Heart right ventricle (tissue), 16 donors: ENCODE measurements around the gene CAMK2A. TPM values are rescaled to one million over a fixed set of nuclear protein-coding genes. Genes with fewer than 3 reads are reported as not detected.

Source experiments
- ATAC-seq, 8 donors: fragments of 200-7000 bp; cut with Tn5 transposase; one replicate each; pipeline ENCODE4 v1.9.1; 2020; ENCODE audit warnings: mild to moderate bottlenecking in 8 of 8, moderate library complexity in 8 of 8, moderate number of reproducible peaks in 1 of 8
- DNase-seq, 2 donors: peaks; one replicate each; pipeline ENCODE4 v3.0.0-alpha.2; 2020
- H3K27ac ChIP-seq, 10 donors: fragments of 200-600 bp; sonication (generic) in 2 of 10; one replicate each; pipeline versions ENCODE4 v1.5.0 to v1.8.0; 2020 to 2022; ENCODE audit warnings: mild to moderate bottlenecking in 3 of 10
- H3K27me3 ChIP-seq, 7 donors: fragments of 200-600 bp; one replicate each; pipeline ENCODE4 v1.8.0; 2021 to 2022; ENCODE audit warnings: mild to moderate bottlenecking in 2 of 7
- H3K36me3 ChIP-seq, 9 donors: fragments of 200-600 bp; sonication (generic) in 1 of 9; one replicate each; pipeline versions ENCODE4 v1.5.0 to v1.8.0; 2020 to 2022; ENCODE audit warnings: mild to moderate bottlenecking in 2 of 9
- H3K4me1 ChIP-seq, 9 donors: fragments of 200-600 bp; sonication (generic) in 1 of 9; one replicate each; pipeline versions ENCODE4 v1.5.0 to v1.8.0; 2020 to 2022; ENCODE audit warnings: mild to moderate bottlenecking in 4 of 9
- H3K4me3 ChIP-seq, 10 donors: fragments of 200-600 bp; sonication (generic) in 2 of 10; one replicate each; pipeline versions ENCODE4 v1.5.0 to v1.8.0; 2020 to 2022; ENCODE audit warnings: mild to moderate bottlenecking in 7 of 10, moderate library complexity in 2 of 10
- H3K9me3 ChIP-seq, 11 donors: fragments of 200-600 bp in 10 of 11; sonication (generic) in 2 of 11; one replicate each; pipeline versions ENCODE4 v1.5.0 to v1.8.0; 2013 to 2022; ENCODE audit warnings: mild to moderate bottlenecking in 2 of 11, control low read depth in 1 of 11, moderate library complexity in 1 of 11
- CTCF ChIP-seq, 9 donors: fragments of 200-600 bp; sonication (generic) in 2 of 9; IDR thresholded peaks; one replicate each; pipeline versions ENCODE4 v1.5.0 to v1.8.0; 2021 to 2022; ENCODE audit warnings: antibody characterized with exemption in 9 of 9, mild to moderate bottlenecking in 5 of 9, moderate library complexity in 1 of 9
- WGBS, 2 donors: extraction: QIAGEN DNeasy Blood & Tissue Kit; methylation state at CpG; one replicate each; pipeline ENCODE4 v1.1.7; 2013; ENCODE audit warnings: inconsistent platforms in 1 of 2; 5-methylcytosine and 5-hydroxymethylcytosine counted together
- intact Hi-C, 10 donors: fragments of 100-400 bp; cut with DNase I; formaldehyde crosslinking; loops; one replicate each; pipeline versions ENCODE4 v1.11.1 to v1.14.2; 2022
- polyA plus RNA-seq, 2 donors: library from polyadenylated mRNA; stranded (reverse); fragments of 200-250 nt; gene quantifications; one replicate each; pipeline ENCODE4 v1.2.3, GENCODE V29; 2013
- total RNA-seq, 10 donors: library from RNA; stranded (reverse); fragmentation: NEBNext Ultra II Directional in 3 of 10; extraction: Animal tissue kit (Norgen Biotek cat#: 25700) in 3 of 10; gene quantifications; one replicate each; pipeline versions ENCODE4 v1.2.1 to v1.2.4, GENCODE V29; 2021 to 2023
- donor health status: Arrhythmogenic right ventricular cardiomyopathy.
- donor health status: ischemic (EF 13 %, LVEDD 7.1; RV severe dilation, severe dysfunction).
- donor health status: healthy with polysubstance abuse.
- donor health status: DM: no; HTN: yes; CAD: no.
- donor health status: DM: no; HTN: no; CAD: no.
- donor health status: ischemic (EF 25% LVEDD 6.9; RV normal size, moderate dysfunction).
- donor health status: ischemic (EF 25% LVEDD 5.7; RV mildly dilated, moderate dysfunction).
- donor health status: healthy.
- donor health status: DM: yes; HTN: yes; CAD: no.
- donor health status: Ischemic cardiomyopathy.
- donor health status: ischemic (EF 35%, LVEDD 5.7; RV mildly dilated, moderate dysfunction).
- donor health status: nonischemic (EF 11% LVEDD 7.7; RV severe dilation, severe dysfunction).
- donor health status: DM: yes; HTN: yes; CAD: no.
- donor health status: PGD.
- donor health status: ischemic (EF 29% LVEDD 5.4; RV normal size, mild dysfunction).
- donor health status: nonischemic (EF 23%, LVEDD 6.1; RV moderate dilation, normal function).

CAMK2A gene
- total and polyA plus RNA-seq, 12 donors, result 1.2 to 25.7 (median 17.9) TPM

- intact Hi-C loops, result no loop called here
- TF ChIP-seq CTCF (IDR thresholded peaks at IDR 0.05), result no peak
- Histone ChIP-seq H3K36me3 (no peaks in the 10 kb centered on the region), H3K9me3 (peaks cover 0 to 3% (median 0%) of the 10 kb centered on the region in 11 donors), H3K27ac (no peak overlapping the region), H3K4me3 (no peak overlapping the region), H3K4me1 (peaks cover 0 to 16% (median 9%) of the 10 kb centered on the region in 9 donors), H3K27me3 (no peaks in the 10 kb centered on the region)
- 92 to 94% methylated on average over 3 of the region's 3 CpGs for WGBS, 2 donors
- ATAC-seq (no peak), DNase-seq (no peak)
These were observed 26.7 kb upstream of the CAMK2A start for GRCh38 chr5:150316320-150316719.

- Histone ChIP-seq H3K9me3 (no peaks in the 10 kb centered on the region), H3K27ac (no peak overlapping the region), H3K36me3 (no peaks in the 10 kb centered on the region), H3K4me1 (peaks cover 0 to 12% (median 4%) of the 10 kb centered on the region in 9 donors), H3K4me3 (no peak overlapping the region), H3K27me3 (no peaks in the 10 kb centered on the region)
- no peak for TF ChIP-seq CTCF (IDR thresholded peaks at IDR 0.05)
- ATAC-seq (no peak), DNase-seq (no peak)
- intact Hi-C loops, result no loop called here
- 92 to 94% methylated on average over 4 of the region's 4 CpGs for WGBS, 2 donors
These were observed 25.7 kb upstream of the CAMK2A start for GRCh38 chr5:150315245-150315644.

GRCh38 chr5:150313921-150314716 is 24.5 kb upstream of the CAMK2A start:
- no peak overlapping the region for H3K4me3 ChIP-seq
- TF ChIP-seq CTCF (IDR thresholded peaks at IDR 0.05), result no peak
- H3K4me1 ChIP-seq, result peaks cover 0 to 8% (median 0%) of the 10 kb centered on the region in 9 donors
- intact Hi-C loops, result no loop called here
- no peaks in the 10 kb centered on the region for H3K9me3 ChIP-seq
- WGBS, 2 donors, result 50 to 74% methylated on average over 6 of the region's 6 CpGs
- ATAC-seq (no peak), DNase-seq (no peak)
- no peak overlapping the region for H3K27ac ChIP-seq
- peaks cover 0 to 5% (median 0%) of the 10 kb centered on the region in 7 donors for H3K27me3 ChIP-seq
- no peaks in the 10 kb centered on the region for H3K36me3 ChIP-seq

GRCh38 chr5:150313501-150313900 is 23.9 kb upstream of the CAMK2A start:
- 86 to 91% methylated on average over 6 of the region's 6 CpGs for WGBS, 2 donors
- intact Hi-C loops, result no loop called here
- no peak for DNase-seq
- Histone ChIP-seq H3K27me3 (peaks cover 0 to 5% (median 0%) of the 10 kb centered on the region in 7 donors), H3K4me3 (no peak overlapping the region), H3K9me3 (no peaks in the 10 kb centered on the region), H3K36me3 (no peaks in the 10 kb centered on the region), H3K4me1 (peaks cover 0 to 8% (median 0%) of the 10 kb centered on the region in 9 donors), H3K27ac (no peak overlapping the region)
- no peak for TF ChIP-seq CTCF (IDR thresholded peaks at IDR 0.05)
- no peak for ATAC-seq
